ENCODE results near the gene TMEM63C.

DNA sequence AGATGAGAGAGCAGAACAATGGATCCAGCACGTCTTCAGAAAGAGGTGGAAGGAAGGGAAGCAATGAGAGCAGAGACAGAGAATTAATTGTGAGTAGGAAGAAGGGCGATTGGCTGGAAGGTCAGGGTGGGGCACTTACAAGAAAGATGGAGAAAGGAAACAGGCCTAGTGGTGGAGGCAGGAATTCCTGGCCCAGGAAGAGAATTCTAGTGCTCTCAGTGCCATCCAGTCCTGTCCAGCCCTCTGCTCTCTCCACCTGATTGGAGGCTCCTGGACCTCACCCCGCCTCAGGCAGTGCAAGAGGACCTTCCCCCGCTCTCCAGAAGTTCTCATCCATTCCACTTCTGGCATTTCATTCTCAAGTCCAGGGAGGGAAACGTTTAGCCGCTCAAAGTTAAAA, 46.5 kb downstream of the TMEM63C start:
- TF ChIP-seq, protein P1, sequence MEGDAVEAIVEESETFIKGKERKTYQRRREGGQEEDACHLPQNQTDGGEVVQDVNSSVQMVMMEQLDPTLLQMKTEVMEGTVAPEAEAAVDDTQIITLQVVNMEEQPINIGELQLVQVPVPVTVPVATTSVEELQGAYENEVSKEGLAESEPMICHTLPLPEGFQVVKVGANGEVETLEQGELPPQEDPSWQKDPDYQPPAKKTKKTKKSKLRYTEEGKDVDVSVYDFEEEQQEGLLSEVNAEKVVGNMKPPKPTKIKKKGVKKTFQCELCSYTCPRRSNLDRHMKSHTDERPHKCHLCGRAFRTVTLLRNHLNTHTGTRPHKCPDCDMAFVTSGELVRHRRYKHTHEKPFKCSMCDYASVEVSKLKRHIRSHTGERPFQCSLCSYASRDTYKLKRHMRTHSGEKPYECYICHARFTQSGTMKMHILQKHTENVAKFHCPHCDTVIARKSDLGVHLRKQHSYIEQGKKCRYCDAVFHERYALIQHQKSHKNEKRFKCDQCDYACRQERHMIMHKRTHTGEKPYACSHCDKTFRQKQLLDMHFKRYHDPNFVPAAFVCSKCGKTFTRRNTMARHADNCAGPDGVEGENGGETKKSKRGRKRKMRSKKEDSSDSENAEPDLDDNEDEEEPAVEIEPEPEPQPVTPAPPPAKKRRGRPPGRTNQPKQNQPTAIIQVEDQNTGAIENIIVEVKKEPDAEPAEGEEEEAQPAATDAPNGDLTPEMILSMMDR (IDR thresholded peaks at IDR 0.05), result no peak
- TF ChIP-seq POLR2A (IDR thresholded peaks at IDR 0.05), result no peak
